GM12892 (cell line): ENCODE results near the gene WNT7B.

Experiments used
- DNase-seq: peaks from one replicate; pipeline ENCODE4 v3.0.0; 2011; ENCODE audit not compliant: insufficient read length
- FAIRE-seq: peaks from 2 replicates; lab custom pipeline; 2011; peaks lifted over from hg19 to GRCh38; lab: Jason Lieb, UNC
- POLR2A ChIP-seq: IDR thresholded peaks from 2 replicates; pipeline ENCODE4 v1.6.1; 2011; ENCODE audit warnings: low read depth, low read length, control low read depth
- POLR2AphosphoS5 ChIP-seq: IDR thresholded peaks from 2 replicates; pipeline ENCODE4 v1.6.1; 2011; ENCODE audit warnings: low read depth, low read length, control low read depth
- TAF1 ChIP-seq: IDR thresholded peaks from 2 replicates; pipeline ENCODE4 v1.6.1; 2011; ENCODE audit warnings: low read depth, mild to moderate bottlenecking, control low read depth, low read length, borderline replicate concordance

Gene WNT7B

GRCh38 chr22:45965563-45965962 lies 11.4 kb downstream of the WNT7B start:
- FAIRE-seq (no peak), DNase-seq (no peak)
- no peak for TF ChIP-seq POLR2A
- no peak for TF ChIP-seq POLR2AphosphoS5
- no peak for TF ChIP-seq TAF1

- DNase-seq (no peak), FAIRE-seq (no peak)
- no peak for TF ChIP-seq POLR2AphosphoS5
- no peak for TF ChIP-seq POLR2A
- TF ChIP-seq TAF1: no peak
Observed at GRCh38 chr22:45964926-45965527, 11.9 kb downstream of the WNT7B start.

GRCh38 chr22:45964372-45964771 lies 12.6 kb downstream of the WNT7B start:
- TF ChIP-seq POLR2AphosphoS5 (no peak), POLR2A (no peak), TAF1 (no peak)
- DNase-seq: no peak
- no peak for FAIRE-seq

GRCh38 chr22:45963821-45964220 lies 13.1 kb downstream of the WNT7B start:
- TF ChIP-seq TAF1 (no peak), POLR2AphosphoS5 (no peak), POLR2A (no peak)
- FAIRE-seq (no peak), DNase-seq (no peak)

- no peak for FAIRE-seq
- TF ChIP-seq TAF1 (no peak), POLR2A (no peak), POLR2AphosphoS5 (no peak)
- DNase-seq: no peak
Observed at GRCh38 chr22:45962756-45963324, 14.1 kb downstream of the WNT7B start.

- FAIRE-seq (no peak), DNase-seq (no peak)
- TF ChIP-seq TAF1 (no peak), POLR2A (no peak), POLR2AphosphoS5 (no peak)
Observed at GRCh38 chr22:45962434-45962718, 14.6 kb downstream of the WNT7B start.

- FAIRE-seq (no peak), DNase-seq (no peak)
- no peak for TF ChIP-seq TAF1
- no peak for TF ChIP-seq POLR2AphosphoS5
- TF ChIP-seq POLR2A: no peak
Observed at GRCh38 chr22:45961679-45962433, 15.1 kb downstream of the WNT7B start.

- no peak for TF ChIP-seq POLR2A
- TF ChIP-seq POLR2AphosphoS5: no peak
- TF ChIP-seq TAF1: no peak
- FAIRE-seq (no peak), DNase-seq (no peak)
Observed at GRCh38 chr22:45960477-45961386, 16.2 kb downstream of the WNT7B start.

GRCh38 chr22:45959719-45960476 lies 17.1 kb downstream of the WNT7B start:
- no peak for DNase-seq
- TF ChIP-seq TAF1: no peak
- no peak for TF ChIP-seq POLR2AphosphoS5
- no peak for TF ChIP-seq POLR2A
- FAIRE-seq: no peak

- no peak for FAIRE-seq
- no peak for DNase-seq
- TF ChIP-seq TAF1: no peak
- no peak for TF ChIP-seq POLR2AphosphoS5
- no peak for TF ChIP-seq POLR2A
Observed at GRCh38 chr22:45958971-45959370, 18.0 kb downstream of the WNT7B start.

- TF ChIP-seq POLR2AphosphoS5 (no peak), TAF1 (no peak), POLR2A (no peak)
- FAIRE-seq (no peak), DNase-seq (no peak)
Observed at GRCh38 chr22:45957826-45958225, 19.1 kb downstream of the WNT7B start.
